NCI-H748 (cell line): Measurements from ENCODE around the gene EDNRA.
"Not testable (repeated sequence)": the region's sequence is repeated elsewhere in the genome, so short reads cannot be mapped to it uniquely, and the experiment has no call there.

Source experiments
- DNase-seq: peaks from one replicate; lab custom pipeline; 2025; ENCODE audit not compliant: unreplicated experiment; lab: John Stamatoyannopoulos, UW

Gene EDNRA

DNA sequence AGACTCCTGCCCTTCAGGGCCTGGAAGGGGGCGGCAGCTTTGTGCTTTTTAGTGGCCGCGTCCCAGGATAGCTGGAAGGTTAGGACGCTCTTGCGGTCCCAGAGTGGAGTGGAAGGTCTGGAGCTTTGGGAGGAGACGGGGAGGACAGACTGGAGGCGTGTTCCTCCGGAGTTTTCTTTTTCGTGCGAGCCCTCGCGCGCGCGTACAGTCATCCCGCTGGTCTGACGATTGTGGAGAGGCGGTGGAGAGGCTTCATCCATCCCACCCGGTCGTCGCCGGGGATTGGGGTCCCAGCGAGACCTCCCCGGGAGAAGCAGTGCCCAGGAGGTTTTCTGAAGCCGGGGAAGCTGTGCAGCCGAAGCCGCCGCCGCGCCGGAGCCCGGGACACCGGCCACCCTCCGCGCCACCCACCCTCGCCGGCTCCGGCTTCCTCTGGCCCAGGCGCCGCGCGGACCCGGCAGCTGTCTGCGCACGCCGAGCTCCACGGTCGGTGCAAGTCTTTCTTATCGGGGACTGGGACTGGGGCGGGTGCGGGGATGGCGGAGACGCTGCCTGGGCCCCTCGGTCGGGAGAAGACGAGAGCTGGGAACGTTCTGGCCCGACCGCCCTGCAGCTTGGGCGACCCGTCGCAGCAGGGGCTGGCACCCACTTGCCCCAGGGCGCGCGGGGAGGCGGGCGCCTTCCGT lies at the start of gene EDNRA:
TSS of gene EDNRA (plus strand) at position 207 of the 686 bp plus-strand sequence. CDS start 4,585 bp downstream, outside the sequence.
- DNase-seq, result no peak

DNA sequence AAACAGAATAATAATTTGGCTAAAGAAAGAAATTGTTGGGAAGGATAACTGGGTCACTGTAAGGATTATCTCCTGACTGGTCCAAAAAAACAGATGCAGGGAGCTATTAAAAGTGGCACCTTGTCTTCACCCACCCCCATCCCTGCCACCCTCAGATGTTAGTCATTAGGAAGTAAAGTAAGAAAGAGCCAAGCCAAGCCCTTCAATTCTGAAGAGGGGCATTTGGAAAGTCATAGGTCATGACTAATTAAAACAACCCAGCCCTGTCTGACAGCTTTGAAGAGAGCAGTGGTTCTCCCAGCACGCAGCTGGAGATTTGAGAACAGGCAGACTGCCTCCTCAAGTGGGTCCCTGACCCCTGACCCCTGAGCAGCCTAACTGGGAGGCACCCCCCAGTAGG lies 46.5 kb upstream of the EDNRA start:
- not testable (repeated sequence) for DNase-seq

DNA sequence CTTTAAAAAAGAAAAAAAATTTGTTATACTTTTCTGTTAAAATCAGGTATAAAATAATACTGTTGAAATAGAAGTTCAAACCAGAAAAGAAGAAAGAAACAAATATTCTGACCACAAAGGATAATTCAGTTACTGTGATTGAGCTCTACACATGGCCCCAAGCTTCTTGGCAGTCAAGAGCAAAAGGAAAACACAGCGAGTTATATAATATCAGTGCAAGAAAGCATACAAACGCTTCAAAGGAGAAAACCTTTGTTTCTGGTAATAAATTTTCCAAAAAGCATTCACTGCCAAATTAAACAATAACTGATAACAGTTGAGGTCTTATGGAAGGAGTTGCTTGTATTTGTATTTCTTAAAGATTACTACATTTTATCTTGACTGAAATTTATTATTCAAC lies 40.5 kb upstream of the EDNRA start:
- DNase-seq, result no peak

DNA sequence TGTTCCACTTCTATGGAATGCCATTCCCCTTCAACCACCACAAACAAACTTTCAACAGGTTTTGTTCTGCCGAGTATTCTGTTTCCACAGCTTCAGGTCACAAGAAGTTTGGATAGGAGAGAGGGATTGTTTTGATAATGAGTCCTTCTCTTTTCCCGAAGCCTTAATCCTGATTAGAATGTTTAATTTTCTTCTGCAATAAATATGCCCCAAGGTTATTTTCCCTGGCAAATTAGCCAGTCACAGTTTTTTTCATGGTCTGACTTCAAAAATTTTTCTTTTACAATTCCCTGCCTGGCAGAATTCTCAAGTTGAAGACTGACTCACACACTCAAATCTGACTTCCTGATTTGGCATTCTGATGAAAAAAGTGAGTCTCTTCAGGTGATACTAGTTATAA lies 33.1 kb upstream of the EDNRA start:
- no peak for DNase-seq

DNA sequence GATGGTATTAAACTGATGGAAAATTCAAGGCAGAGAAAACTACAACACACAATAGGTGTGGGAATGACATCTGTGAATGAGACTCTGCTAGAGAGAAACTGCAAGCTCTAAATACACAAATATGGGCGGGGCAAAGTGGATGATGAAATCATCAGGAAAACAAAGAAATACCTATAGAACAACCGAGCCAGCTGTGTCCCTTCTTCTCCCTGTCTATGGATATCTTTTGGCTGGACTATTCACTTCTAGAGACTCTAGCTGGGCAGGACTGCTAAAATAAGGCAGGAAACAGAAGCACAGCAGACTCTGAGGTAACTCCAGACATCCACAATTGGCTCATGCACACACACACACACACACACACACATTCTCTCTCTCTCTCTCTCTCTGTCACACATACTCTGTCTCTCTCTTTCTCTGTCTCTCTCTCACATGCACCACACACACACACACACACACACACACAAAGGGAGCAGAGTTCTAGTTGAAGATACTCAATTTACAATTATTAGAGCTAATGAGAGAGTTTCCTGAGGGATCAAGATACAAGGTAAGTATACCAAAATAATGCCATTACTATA lies 27.2 kb upstream of the EDNRA start:
- DNase-seq, result no peak

DNA sequence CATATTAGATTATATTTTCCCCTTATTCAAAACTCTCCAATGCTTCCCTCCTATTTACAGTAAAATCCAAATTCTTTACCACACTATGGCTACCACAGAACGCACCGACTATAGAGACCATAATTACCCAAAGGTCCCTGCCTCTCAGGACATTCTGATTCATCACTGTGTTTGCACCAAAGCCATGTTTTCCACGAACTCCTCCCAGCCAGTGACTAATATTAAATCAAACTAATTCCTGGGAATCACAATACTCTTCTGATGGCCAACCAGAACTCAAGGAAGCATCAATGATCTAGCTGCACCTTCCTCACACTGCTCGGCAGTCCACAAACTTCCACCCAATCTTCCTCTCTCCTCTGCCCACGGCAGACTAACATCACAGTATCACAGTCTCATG lies 24.2 kb upstream of the EDNRA start:
- no peak for DNase-seq

DNA sequence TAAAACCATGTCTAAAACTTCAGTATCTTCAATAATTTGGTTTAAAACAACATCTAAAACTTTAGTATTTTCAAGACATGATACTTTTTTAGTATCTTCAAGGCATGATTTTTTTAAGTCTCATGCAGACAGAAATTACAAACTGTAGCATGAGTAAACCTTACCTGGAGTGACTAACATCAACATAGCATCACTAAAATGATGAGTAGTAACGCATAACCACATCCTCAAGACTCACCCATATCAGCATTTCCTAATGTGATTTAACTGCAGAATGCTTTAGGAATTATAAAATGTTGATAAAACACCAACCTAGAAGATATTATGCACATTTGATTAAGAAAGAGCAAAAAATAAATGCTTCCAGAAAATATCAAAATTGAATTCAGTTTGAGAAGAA lies 19.7 kb upstream of the EDNRA start:
- DNase-seq, result no peak

DNA sequence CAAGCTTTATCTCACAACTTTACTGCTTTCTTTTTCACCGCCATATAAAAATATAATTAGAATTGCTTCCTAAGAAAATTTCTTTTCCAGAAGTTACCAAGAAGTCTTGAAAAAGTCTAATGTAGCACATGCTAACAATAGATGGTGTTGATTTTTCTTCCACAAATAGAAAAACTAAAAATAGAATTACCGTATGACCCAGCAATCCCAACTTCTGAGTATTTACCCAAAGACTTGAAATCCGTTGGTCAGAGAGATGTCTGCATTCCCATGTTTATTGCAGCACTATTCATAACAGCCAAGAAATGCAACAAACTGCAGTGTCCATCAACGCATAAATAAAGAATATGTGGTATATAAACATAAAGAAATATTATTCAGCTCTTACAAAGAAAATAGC lies 17.8 kb upstream of the EDNRA start:
- no peak for DNase-seq

DNA sequence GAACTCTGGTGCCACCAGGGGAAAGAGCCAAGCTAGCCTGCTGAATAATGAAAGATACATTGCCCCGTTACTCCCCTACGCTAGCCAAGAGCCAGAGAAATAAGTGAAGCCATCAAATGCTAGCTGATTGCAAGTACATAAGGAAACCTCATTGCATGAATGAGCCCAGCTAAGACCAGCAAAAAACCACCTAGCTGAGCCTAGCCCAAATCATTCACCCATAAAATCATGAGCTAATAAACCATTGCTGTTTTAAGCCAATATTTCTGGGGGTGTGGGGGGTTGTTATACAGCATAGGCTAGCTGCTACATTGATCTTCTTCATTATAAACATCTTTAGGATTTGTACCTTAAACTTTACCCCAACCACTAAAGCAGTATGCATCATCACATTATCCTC lies 15.4 kb upstream of the EDNRA start:
- DNase-seq, result no peak

DNA sequence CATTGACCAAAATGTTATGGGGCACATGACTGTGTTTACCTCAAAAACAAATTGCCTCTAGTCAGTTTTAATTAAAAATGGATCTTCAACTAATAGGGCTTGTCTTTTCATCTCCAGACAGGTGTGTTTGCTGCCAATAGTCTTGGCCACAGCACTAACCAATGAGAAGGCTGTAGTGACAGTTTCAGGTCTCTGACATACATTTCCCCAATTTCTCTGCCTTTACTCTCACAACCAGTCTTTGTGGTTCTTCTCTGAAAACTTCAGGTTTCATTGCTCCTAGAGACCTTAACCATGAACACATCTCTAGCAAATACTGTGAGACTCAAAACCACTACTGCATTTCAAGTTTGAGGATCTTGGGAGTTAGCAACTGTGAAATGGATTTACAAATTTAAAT lies 3.5 kb upstream of the EDNRA start:
- no peak for DNase-seq

DNA sequence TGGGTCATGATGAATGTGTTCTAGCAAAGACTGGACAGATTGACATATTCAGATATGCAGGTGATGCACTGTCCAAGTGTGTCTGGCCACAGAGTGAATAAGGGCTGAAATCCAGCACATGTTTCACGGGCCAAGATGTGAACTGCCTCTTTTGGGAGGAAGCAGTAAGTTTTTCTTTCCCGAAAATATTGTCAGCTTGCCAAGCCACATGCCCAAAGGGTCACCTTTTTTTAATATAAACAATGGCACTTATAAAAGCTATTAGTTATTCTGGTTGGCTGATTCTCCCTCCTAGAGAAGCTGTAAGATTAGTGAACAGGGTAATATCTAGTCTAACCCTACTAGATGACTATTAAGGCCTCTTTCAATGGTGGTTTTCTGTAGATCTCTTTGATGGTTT lies 1.5 kb upstream of the EDNRA start:
- no peak for DNase-seq

DNA sequence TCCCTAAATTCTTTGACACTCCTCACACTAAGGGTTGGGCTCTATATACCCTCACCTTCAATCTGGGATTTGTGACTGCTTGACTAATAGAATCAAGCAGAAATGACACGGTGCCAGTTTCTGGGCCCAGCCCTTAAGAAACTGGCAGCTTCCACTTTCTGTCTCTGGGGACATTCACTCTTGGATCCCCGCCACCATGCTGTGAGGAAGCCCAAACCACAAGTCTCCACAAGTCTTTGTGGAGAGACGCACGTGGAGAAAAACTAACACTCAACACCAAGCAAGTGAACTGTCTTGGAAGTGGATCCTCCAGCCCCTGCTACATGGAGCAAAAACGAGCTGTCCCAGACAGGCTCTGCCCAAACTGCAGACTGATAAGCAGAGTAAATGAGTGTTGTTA lies 1.1 kb upstream of the EDNRA start:
- no peak for DNase-seq

DNA sequence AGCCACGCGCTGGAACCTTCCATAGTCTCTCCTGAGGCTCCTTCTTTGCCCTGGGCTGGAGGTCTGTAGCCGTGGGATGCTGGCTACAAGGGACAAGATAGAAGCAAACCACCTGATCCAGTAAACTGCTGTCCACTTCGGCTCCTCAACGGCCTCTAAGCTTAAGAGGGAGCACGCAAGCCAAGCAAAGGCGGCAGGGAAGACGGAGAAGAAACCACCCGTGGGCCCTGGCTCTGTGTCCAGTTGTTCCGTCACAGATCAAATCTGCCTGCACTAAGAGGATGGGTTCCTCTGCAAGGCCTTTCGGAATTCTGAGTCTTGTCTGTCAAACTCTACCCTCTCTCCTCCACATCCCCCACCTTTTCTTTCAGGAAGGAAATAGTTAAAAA lies 401 bp upstream of the EDNRA start:
- no peak for DNase-seq

DNA sequence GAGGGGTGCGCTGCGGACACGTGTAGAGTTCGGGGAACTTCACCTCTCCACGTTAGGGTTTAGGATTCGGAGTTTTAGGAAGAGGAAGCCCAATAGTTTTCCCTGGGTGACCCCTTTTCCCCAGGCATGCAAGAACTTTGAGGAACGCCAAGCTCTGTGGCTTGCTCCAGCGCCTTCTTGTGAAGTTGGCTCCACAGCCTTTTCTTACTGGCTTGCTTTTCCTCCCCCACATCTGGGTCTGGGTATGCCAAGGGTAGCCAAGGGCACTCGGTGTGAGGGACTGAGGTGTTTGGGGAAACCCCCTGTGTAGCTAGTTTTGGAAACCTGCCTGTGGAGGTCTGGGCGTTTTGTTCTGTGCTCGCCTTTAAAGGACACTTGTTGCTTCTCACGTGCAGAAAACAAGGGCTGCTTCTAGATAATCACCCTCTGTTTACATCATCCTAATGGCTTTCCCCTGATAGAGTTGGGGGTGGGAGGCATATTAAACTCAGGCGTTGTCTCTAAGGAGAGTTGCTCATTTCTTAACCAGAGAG lies 746 bp downstream of the EDNRA start:
- DNase-seq, result no peak

DNA sequence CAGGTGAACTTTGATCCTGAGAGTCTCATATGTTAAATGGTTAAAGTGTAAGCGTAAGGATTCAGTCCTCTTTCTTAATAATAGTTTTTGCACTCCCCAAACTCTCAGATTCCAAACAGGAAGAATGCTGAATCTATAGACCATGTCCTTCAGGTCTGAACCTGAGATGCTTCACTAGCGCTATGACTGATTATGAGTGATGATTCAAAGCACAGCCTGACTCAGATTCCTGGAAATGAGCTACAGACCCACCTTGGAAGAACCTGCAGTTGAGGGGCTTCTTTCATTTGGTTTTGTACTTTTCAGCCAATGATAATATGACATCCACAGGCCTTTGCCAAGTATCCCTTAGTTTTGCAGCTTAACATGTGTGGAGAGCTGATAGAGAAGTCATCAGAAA lies 1.4 kb downstream of the EDNRA start:
- DNase-seq, result no peak

DNA sequence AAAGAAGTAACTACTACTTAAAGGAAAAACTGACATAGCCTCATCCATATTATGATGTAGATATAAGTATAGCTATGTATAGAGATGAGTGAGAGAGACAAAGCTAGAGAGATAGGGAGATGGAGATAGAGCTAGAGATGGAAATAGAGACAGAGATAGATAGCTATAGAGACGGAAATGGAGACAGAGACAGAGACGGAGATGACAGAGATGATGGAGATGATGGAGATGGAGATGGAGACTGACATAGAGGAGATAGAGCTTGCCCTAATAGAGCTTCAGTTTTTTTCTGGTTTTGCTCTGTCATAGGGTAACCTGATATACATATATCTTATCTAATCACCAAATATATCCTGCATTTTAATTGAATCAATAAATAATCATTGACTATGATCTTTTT lies 4.3 kb downstream of the EDNRA start:
- no peak for DNase-seq

DNA sequence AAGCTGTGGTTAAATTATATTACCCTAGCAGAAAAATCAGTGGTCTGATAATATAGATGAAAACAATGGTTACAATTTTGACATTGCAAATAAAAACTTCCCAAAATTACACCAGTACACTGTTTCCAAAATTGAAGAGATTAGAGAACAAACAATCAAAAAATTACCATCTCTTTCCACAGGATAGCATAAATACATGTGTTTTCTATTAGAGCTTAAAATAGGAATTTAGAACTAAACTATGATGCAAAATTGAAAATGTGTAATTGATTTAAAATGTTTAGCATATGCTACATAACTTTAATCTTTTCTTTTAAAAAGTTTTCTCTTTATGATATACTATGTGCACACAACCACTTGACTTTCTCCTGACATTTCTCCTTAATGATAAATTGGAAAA lies 6.7 kb downstream of the EDNRA start:
- no peak for DNase-seq

DNA sequence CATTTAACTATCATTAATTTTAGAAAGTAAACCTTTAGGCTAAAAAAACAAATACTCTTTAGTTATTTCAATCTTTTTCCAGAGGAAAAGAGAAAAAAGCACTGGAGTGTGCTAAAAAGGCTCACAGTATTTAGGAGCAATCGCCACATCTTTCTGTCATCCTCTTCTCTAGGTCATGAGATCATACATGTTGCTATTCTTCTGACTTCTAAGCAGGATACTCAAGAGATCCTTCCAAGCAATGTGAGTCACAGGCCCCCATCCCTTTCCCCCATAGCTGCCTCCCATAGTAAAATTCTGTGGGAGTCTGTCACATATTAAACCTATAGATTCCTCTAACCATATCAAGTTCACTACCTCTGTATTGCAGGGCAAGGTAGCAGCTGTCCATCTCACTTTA lies 7.7 kb downstream of the EDNRA start:
- DNase-seq, result no peak

DNA sequence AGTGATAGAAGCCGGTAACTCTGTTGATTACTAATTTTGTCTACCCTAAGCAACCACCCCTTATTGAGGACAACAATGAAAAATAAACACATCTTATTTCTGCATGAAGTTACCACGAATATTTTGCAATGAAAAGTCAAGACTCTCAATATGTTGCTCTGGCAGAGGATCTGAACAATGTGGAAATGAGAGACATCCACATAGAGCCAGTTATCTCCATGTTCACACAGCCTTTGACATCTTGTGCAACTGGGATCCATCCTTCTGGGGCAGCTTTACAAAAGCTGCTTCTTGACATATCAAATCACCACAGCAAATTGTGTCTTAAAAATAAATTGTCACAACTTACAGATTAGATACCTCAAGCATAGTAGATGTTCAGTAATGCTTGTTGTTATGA lies 10.2 kb downstream of the EDNRA start:
- DNase-seq, result no peak

DNA sequence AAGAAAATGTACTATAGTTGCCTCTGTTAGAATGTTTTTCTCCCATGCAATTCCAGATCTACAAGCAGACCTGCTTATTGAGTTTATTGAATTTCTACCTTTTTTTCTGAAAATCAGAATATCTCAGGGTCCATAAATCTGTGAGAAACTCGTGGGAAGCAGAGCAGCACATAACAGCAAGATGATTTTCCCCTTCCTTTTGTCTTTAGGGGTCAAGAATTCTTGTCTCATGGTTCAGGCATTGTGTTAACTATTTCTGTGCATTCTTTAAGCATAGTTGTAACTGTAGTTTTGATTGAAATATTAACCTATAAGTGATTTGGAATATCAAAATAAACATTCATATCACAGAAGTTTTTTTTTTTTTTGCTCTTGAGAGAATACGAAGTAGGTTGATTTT lies 11.4 kb downstream of the EDNRA start:
- no peak for DNase-seq

DNA sequence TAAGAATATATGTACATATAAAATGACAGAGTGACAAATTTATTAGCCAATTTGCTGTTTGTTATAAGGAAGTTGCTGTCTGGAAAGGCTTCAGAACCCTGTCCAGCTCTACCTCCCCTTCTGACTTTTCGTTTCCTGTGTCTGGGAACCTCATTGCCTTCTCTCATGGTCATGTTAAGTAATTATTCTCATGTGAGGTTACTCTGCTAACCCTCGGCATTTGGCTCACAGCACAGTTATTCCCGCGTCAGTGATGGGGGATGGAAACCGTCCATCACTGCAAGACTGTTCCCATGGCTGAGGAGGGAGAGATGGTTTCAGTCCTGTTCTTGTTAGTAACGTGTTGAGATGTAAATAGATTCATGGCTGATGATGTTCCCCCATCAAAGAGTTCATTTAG lies 11.9 kb downstream of the EDNRA start:
- no peak for DNase-seq

DNA sequence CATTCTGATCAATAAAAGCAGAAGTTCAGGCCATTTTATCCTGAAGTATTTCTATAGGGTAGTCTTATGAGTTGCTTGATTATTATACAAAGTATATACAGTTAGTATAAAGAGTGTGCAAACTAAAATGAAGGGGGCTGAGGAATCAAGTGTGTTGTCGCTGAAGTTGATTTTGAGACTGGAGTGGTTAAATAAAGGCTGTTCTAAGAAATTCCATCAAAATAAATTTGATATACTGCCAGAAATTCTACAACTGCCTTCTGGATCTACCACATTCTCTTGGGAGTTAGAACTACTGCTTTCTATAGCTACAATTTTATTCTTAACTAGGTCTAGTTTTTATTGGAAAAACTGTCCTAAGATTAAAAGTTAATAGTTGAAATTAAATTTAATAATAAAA lies 12.4 kb downstream of the EDNRA start:
- DNase-seq, result no peak

DNA sequence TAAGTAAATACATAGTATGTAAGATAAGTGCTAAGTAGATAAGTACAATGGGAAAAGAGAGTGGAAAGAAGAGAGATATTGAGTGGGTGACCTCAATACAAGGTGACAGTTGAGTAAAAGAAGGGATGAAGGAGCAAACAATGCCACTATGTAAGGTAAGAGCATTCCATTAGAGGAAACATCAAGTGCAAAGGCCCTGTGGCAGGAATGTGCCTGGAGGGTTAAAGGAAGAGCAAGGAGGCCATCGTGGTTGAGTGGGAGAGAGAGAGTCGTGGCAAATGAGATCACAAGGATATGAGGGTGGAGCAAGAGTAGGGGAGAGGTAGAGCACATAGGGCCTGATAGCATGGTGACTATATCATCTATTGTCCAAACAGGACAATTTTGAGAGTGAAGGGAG lies 13.4 kb downstream of the EDNRA start:
- DNase-seq, result no peak
